ENCODE data around the gene GTF2A1.
"Not testable (repeated sequence)": the region's sequence is repeated elsewhere in the genome, so short reads cannot be mapped to it uniquely, and the experiment has no call there.

GTF2A1 gene
- total RNA-seq: 69.0 to 70.6 reads per million in 2 donors

GRCh38 chr14:81220830-81221578 is at the start of gene GTF2A1:
Gene GTF2A1 (minus strand): TSS chr14:81220959. CDS start chr14:81220518, 441 bp downstream.
- peak; percentile 98 for DNase-seq

GRCh38 chr14:81269979-81270375 is 49.2 kb upstream of the GTF2A1 start:
- no peak for DNase-seq

- DNase-seq: no peak
Observed at GRCh38 chr14:81269100-81269978, 48.6 kb upstream of the GTF2A1 start.

GRCh38 chr14:81268016-81268416 is 47.3 kb upstream of the GTF2A1 start:
- DNase-seq: no peak

- no peak for DNase-seq
Observed at GRCh38 chr14:81265636-81266169, 44.9 kb upstream of the GTF2A1 start.

GRCh38 chr14:81264671-81265070 is 43.9 kb upstream of the GTF2A1 start:
- no peak for DNase-seq

GRCh38 chr14:81263777-81264410 is 43.1 kb upstream of the GTF2A1 start:
- no peak for DNase-seq

GRCh38 chr14:81261176-81261575 is 40.4 kb upstream of the GTF2A1 start:
- DNase-seq: no peak

- DNase-seq: no peak
Observed at GRCh38 chr14:81260732-81261131, 40.0 kb upstream of the GTF2A1 start.

GRCh38 chr14:81256289-81256960 is 35.7 kb upstream of the GTF2A1 start:
- DNase-seq: no peak

GRCh38 chr14:81252278-81252677 is 31.5 kb upstream of the GTF2A1 start:
- DNase-seq: no peak

- DNase-seq: no peak
Observed at GRCh38 chr14:81247271-81247766, 26.6 kb upstream of the GTF2A1 start.

GRCh38 chr14:81246461-81247270 is 25.9 kb upstream of the GTF2A1 start:
- no peak for DNase-seq

GRCh38 chr14:81245771-81246170 is 25.0 kb upstream of the GTF2A1 start:
- DNase-seq: no peak

GRCh38 chr14:81244431-81244830 is 23.7 kb upstream of the GTF2A1 start:
- not testable (repeated sequence) for DNase-seq

GRCh38 chr14:81243499-81243898 is 22.7 kb upstream of the GTF2A1 start:
- no peak for DNase-seq

GRCh38 chr14:81236849-81237248 is 16.1 kb upstream of the GTF2A1 start:
- DNase-seq: not testable (repeated sequence)

GRCh38 chr14:81236138-81236537 is 15.4 kb upstream of the GTF2A1 start:
- DNase-seq: no peak

- no peak for DNase-seq
Observed at GRCh38 chr14:81235096-81235495, 14.3 kb upstream of the GTF2A1 start.

- DNase-seq: no peak
Observed at GRCh38 chr14:81234278-81234677, 13.5 kb upstream of the GTF2A1 start.

GRCh38 chr14:81233615-81234014 is 12.9 kb upstream of the GTF2A1 start:
- no peak for DNase-seq
